Bronchial smooth muscle cell (primary cell): ENCODE measurements around the gene GRM2. TPM values are rescaled to one million over a fixed set of nuclear protein-coding genes. Genes with fewer than 3 reads are reported as not detected.

Source experiments
- total RNA-seq: library from RNA; depleted of rRNA; stranded (reverse); fragments of >200 nt; gene quantifications from 2 replicates; pipeline ENCODE4 v1.2.1, GENCODE V29; 2014

Gene GRM2
- total RNA-seq = under 0.01 TPM in 2 replicates

DNA sequence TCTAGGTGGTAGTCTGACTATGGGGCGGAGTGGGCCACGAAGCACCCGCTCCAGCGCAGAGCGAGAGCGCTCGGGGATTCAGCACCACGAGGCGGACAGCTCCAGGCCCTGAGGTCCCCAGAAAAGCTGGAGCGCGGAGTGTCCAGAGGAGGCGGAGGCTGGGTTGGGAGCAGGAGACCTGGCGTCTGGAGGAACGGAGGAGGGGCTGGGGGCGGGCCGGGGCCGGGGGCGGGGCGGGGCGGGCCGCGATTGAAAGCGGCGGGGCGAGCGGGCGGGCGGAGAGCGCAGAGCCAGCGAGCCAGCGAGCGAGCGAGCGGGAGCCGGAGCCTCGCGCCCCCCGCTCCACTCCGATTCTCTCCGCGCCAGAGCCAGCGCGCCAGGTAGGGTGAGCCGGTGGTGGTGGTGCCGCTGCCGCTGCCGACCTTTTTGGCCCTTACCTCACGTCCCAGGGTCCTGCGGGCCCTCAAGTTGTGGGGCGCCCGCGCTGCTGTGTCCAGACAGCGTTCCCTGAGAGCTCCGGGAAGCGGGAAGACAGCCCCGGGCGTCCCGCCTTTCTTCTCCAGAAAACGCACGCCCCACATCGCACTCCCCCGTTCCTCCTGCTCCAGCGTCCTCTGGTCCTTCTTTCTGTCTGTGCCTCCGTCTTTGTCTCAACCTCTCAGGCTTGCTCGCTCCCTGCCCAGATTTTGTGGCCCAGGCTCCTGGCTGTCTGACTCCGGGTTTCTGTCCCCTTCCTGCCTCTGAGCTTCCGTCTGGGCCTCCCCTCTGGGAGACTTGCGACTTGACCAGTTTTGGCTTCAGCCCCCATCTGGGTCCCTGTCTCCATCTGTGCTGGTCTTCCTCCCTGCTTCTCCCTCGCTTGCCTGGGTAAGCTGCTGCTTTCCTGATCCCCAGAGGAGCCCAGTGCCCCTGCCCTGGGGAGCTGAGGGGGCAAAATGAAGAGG lies at the start of gene GRM2:
TSS of gene GRM2 (plus strand) at position 281 of the 944 bp plus-strand sequence. CDS start 1,916 bp downstream, outside the sequence.

DNA sequence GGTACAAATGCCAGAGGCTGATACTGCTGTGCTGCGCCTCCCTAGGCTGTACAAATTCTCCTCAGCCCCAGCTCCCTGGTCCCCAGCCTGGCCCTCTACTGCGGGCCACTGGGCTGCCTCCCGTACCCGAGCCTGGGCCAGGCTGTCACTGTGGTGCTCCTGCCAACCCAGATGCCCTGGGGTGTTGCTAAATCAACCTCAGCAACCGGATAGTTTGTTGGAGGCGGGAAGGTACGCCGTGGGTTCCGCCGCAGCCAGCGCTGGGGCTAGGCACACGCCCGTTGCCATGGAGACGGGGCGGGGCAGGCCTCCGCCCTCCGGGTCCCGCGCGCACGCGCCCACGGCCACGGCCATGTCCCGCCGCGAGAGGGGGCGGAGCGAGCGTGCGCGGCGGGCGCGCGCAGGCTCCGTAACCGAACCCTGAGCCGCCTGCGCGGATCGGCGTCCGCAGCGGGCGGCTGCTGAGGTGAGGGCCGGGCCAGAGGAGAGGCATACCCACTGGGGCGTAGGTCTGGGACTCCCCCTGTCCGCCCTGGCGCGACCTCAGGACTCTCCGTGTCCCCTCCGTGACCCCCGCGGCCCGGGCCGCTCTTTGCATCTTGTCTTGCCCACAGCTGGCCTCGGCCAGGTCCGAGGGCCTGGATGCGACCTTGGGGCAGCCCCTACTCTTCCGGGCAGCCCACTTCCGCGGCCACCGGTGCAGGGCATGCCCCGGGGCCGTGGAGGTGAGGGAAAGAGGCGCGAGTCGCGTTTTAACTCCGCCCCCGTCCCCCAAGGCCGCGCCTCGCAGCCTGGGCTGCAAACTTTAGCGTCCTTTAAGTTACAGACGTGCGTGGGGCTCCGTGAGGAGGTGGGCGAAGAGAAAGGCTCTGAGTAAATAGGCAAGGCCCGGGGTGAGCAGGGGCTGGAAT lies 35.8 kb upstream of the GRM2 start, which contains the start of gene TEX264:
TSS of gene TEX264 (plus strand) at position 430 of the 911 bp plus-strand sequence. CDS start 3,053 bp downstream, outside the sequence.

Other genes with a start within 250 kb of the GRM2 start
- 9.8 and 12.3 TPM in 2 replicates for gene DCAF1, start 207.1 kb upstream of the GRM2 start, total RNA-seq
- 9.9 and 11.2 TPM in 2 replicates for gene RAD54L2, start 168.3 kb upstream of the GRM2 start, total RNA-seq
- gene TEX264, start 35.8 kb upstream of the GRM2 start, total RNA-seq = 53.7 and 54.4 TPM in 2 replicates
- gene IQCF6, start 72.2 kb downstream of the GRM2 start, total RNA-seq = not detected in 2 replicates
- not detected in 2 replicates for gene IQCF2, start 154.5 kb downstream of the GRM2 start, total RNA-seq
- not detected in 2 replicates for gene IQCF5, start 168.5 kb downstream of the GRM2 start, total RNA-seq
- not detected in 2 replicates for gene IQCF1, start 196.3 kb downstream of the GRM2 start, total RNA-seq
- 20.1 and 21.4 TPM in 2 replicates for gene RRP9, start 234.8 kb downstream of the GRM2 start, total RNA-seq
- 13.6 and 40.4 TPM in 2 replicates for gene PARP3, start 235.3 kb downstream of the GRM2 start, total RNA-seq
- gene GPR62, start 248.3 kb downstream of the GRM2 start, total RNA-seq = not detected in 2 replicates